LoVo (cell line): ENCODE results near the gene C2CD4D.

ENCODE experiments used
- DNase-seq: peaks from one replicate; pipeline ENCODE4 v3.0.0-alpha.2; 2016; ENCODE audit warnings: low spot score

Gene C2CD4D

GRCh38 chr1:151813271-151813977, 26.2 kb downstream of the C2CD4D start:
- no peak for DNase-seq

GRCh38 chr1:151811181-151811580, 28.4 kb downstream of the C2CD4D start:
- DNase-seq = no peak

GRCh38 chr1:151809985-151810556, 29.5 kb downstream of the C2CD4D start:
- no peak for DNase-seq

- DNase-seq = no peak
Observed at GRCh38 chr1:151809290-151809984, 30.2 kb downstream of the C2CD4D start.

GRCh38 chr1:151807766-151808165, 31.9 kb downstream of the C2CD4D start:
- DNase-seq = no peak

- DNase-seq = no peak
Observed at GRCh38 chr1:151807131-151807530, 32.5 kb downstream of the C2CD4D start.

GRCh38 chr1:151806170-151806569, 33.5 kb downstream of the C2CD4D start:
- DNase-seq = no peak

- DNase-seq = no peak
Observed at GRCh38 chr1:151805066-151805820, 34.4 kb downstream of the C2CD4D start, which contains the start of gene LINGO4. LINGO4 (minus strand) TSS chr1:151805419; CDS start chr1:151802704, 2,715 bp downstream.

- no peak for DNase-seq
Observed at GRCh38 chr1:151803915-151804314, 35.7 kb downstream of the C2CD4D start.

- DNase-seq = no peak
Observed at GRCh38 chr1:151803164-151803563, 36.5 kb downstream of the C2CD4D start.

- DNase-seq = no peak
Observed at GRCh38 chr1:151802372-151802771, 37.2 kb downstream of the C2CD4D start.

GRCh38 chr1:151801846-151802245, 37.8 kb downstream of the C2CD4D start:
- DNase-seq = no peak

GRCh38 chr1:151801310-151801820, 38.3 kb downstream of the C2CD4D start:
- no peak for DNase-seq

GRCh38 chr1:151800830-151801229, 38.8 kb downstream of the C2CD4D start:
- no peak for DNase-seq

- DNase-seq = no peak
Observed at GRCh38 chr1:151799179-151800022, 40.2 kb downstream of the C2CD4D start.

- DNase-seq = no peak
Observed at GRCh38 chr1:151798571-151798970, 41.0 kb downstream of the C2CD4D start.

GRCh38 chr1:151790940-151791651, 48.5 kb downstream of the C2CD4D start:
- peak; percentile 32 for DNase-seq

GRCh38 chr1:151790071-151790939, 49.3 kb downstream of the C2CD4D start, which contains the start of gene TDRKH:
TDRKH (minus strand) TSS chr1:151790500; CDS start chr1:151783022, 7,478 bp downstream.
- DNase-seq = peak; percentile 100
